ENCODE measurements around the gene GPR78.

DNA sequence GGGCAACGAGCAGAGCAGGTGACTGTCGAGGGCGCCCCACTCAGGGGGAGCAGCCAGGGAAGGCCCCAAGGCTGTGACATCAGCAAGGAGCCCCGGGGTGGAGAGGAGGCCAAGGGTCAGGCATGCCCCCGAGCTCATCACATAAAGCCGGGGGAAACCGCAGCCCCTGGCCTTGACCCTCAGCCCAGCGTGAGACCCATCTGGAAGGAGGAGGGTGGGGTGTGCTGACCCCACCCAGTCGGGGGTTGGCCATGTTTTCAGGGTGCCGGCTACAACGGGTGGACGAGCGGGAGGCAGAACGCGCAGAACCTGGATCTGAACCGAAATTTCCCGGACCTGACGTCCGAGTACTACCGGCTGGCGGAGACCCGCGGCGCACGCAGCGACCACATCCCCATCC lies 26.3 kb downstream of the GPR78 start:
- TF ChIP-seq, protein P1, sequence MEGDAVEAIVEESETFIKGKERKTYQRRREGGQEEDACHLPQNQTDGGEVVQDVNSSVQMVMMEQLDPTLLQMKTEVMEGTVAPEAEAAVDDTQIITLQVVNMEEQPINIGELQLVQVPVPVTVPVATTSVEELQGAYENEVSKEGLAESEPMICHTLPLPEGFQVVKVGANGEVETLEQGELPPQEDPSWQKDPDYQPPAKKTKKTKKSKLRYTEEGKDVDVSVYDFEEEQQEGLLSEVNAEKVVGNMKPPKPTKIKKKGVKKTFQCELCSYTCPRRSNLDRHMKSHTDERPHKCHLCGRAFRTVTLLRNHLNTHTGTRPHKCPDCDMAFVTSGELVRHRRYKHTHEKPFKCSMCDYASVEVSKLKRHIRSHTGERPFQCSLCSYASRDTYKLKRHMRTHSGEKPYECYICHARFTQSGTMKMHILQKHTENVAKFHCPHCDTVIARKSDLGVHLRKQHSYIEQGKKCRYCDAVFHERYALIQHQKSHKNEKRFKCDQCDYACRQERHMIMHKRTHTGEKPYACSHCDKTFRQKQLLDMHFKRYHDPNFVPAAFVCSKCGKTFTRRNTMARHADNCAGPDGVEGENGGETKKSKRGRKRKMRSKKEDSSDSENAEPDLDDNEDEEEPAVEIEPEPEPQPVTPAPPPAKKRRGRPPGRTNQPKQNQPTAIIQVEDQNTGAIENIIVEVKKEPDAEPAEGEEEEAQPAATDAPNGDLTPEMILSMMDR (optimal IDR thresholded peaks at IDR 0.05 in 1 of 3, IDR thresholded peaks at IDR 0.05 in 1 of 3, conservative IDR thresholded peaks at IDR 0.05 in 1 of 3; ENCODE audit: extremely low read depth in 1 of 3, insufficient read depth in 2 of 3, low read length in 3 of 3): no peak
- no peak for TF ChIP-seq EZH2 (IDR thresholded peaks at IDR 0.05; ENCODE audit: low read length)
